GM12801 (cell line): ENCODE results near the gene EVX2.

Experiments used
- CTCF ChIP-seq: IDR thresholded peaks from one replicate; pipeline ENCODE4 v1.5.1; 2011; ENCODE audit warnings: control low read depth; ENCODE audit not compliant: insufficient read length; ENCODE audit errors: extremely low read depth

Gene EVX2

GRCh38 chr2:176082525-176082823 is 1.3 kb downstream of the EVX2 start:
- TF ChIP-seq CTCF, result no peak

- no peak for TF ChIP-seq CTCF
Measured at GRCh38 chr2:176081837-176082524, 1.8 kb downstream of the EVX2 start.

- no peak for TF ChIP-seq CTCF
Measured at GRCh38 chr2:176081376-176081836, 2.4 kb downstream of the EVX2 start.

- no peak for TF ChIP-seq CTCF
Measured at GRCh38 chr2:176080540-176081375, 3.0 kb downstream of the EVX2 start.

- TF ChIP-seq CTCF, result no peak
Measured at GRCh38 chr2:176079831-176080539, 3.8 kb downstream of the EVX2 start.

GRCh38 chr2:176079285-176079830 is 4.4 kb downstream of the EVX2 start:
- TF ChIP-seq CTCF, result no peak
